Breast epithelium (tissue), 4 donors: ENCODE measurements around the gene ANGPTL1. TPM values are rescaled to one million over a fixed set of nuclear protein-coding genes. Genes with fewer than 3 reads are reported as not detected.

Experiments
- DNase-seq, 2 donors: peaks; one replicate each; pipeline ENCODE4 v3.0.0-alpha.2; 2019; ENCODE audit warnings: low spot score in 2 of 2
- H3K27ac ChIP-seq, 2 donors: fragments of 200-600 bp; sonication (generic) in 1 of 2; one replicate each; pipeline ENCODE4 v1.5.1; 2016 to 2019; ENCODE audit warnings: mild to moderate bottlenecking in 1 of 2
- H3K27me3 ChIP-seq, 2 donors: fragments of 200-600 bp; sonication (generic) in 1 of 2; one replicate each; pipeline versions ENCODE4 v1.5.1 to v1.6.0; 2017 to 2019; ENCODE audit warnings: control low read depth in 1 of 2, mild to moderate bottlenecking in 1 of 2
- H3K36me3 ChIP-seq: fragments of 200-600 bp; one replicate; pipeline ENCODE4 v1.5.1; 2019
- H3K4me1 ChIP-seq, 2 donors: fragments of 200-600 bp; sonication (generic); one replicate each; pipeline ENCODE4 v1.5.1; 2016 to 2019; ENCODE audit warnings: control low read depth in 1 of 2
- H3K4me3 ChIP-seq, 3 donors: fragments of 200-600 bp; sonication (generic); 1 replicate in 2 of 3; 2 replicates in 1 of 3; pipeline ENCODE4 v1.5.1; 2016 to 2019; ENCODE audit warnings: mild to moderate bottlenecking in 3 of 3, moderate library complexity in 2 of 3
- H3K9me3 ChIP-seq, 2 donors: fragments of 200-600 bp; sonication (generic) in 1 of 2; one replicate each; pipeline ENCODE4 v1.5.1; 2016 to 2019; ENCODE audit warnings: control low read depth in 1 of 2
- POLR2A ChIP-seq: fragments of 450-650 bp; IDR thresholded peaks from one replicate; pipeline ENCODE4 v1.6.1; 2016; ENCODE audit warnings: antibody characterized with exemption, mild to moderate bottlenecking, moderate library complexity
- POLR2AphosphoS5 ChIP-seq, 3 donors: sonication (generic); formaldehyde crosslinking; IDR thresholded peaks; one replicate each; pipeline ENCODE4 v1.6.1; 2017; ENCODE audit warnings: antibody characterized with exemption in 3 of 3
- intact Hi-C: fragments of 100-400 bp; cut with DNase I; formaldehyde crosslinking; loops from one replicate; pipeline ENCODE4 v1.15.1; 2023; ENCODE audit warnings: low total_unique reads
- total RNA-seq, 3 donors: library from RNA; depleted of rRNA; stranded (reverse); fragments of >200 nt; gene quantifications; one replicate each; pipeline ENCODE4 v1.1.0, GENCODE V29; 2016
- TF ChIP-seq, protein P1 (sequence below), 3 donors: fragments of 450-650 bp; IDR thresholded peaks; one replicate each; pipeline ENCODE4 v1.5.1; 2016 to 2017; ENCODE audit warnings: antibody characterized with exemption in 3 of 3, mild to moderate bottlenecking in 3 of 3, moderate library complexity in 3 of 3

ANGPTL1 gene
- total RNA-seq, 3 donors from 2014 or later = 25.2 to 137 (median 30.2) TPM

DNA sequence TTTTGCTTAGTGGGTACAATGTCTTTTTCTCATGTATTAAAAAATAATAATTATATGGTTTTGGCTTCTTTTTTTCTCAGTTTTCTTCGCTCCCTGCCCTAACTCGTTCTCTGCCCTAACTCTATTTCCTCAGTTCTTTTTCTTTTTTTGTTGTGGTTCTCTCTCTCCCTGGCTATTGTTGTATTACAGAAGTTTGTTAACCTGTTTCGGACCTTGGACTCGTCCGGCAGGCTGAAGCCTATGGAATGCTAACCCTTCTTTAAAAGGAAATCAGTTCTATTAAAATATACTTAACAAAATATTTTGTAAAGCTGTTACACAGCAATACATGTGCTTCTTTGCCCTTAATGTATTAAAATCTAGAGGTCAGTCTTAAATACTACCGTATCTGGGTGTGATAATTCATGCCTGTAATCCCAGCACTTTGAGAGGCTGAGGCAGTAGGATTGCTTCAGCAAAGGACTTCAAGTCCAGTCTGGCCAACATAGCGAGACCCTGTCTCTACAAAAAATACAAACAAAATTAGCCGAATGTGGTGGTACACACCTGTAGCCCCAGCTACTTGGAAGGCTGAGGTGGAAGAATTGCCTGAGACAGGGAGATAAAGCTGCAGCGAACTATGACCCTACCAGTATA, 64.1 kb downstream of the ANGPTL1 start:
- no peaks in the 10 kb centered on the region for H3K36me3 ChIP-seq
- no peak overlapping the region for H3K4me3 ChIP-seq
- no peaks in the 10 kb centered on the region for H3K9me3 ChIP-seq
- intact Hi-C loops = no loop called here
- DNase-seq = no peak
- H3K4me1 ChIP-seq = no peaks in the 10 kb centered on the region
- no peak for TF ChIP-seq POLR2A
- no peak for TF ChIP-seq POLR2AphosphoS5 (IDR thresholded peaks at IDR 0.05)
- TF ChIP-seq, protein P1, sequence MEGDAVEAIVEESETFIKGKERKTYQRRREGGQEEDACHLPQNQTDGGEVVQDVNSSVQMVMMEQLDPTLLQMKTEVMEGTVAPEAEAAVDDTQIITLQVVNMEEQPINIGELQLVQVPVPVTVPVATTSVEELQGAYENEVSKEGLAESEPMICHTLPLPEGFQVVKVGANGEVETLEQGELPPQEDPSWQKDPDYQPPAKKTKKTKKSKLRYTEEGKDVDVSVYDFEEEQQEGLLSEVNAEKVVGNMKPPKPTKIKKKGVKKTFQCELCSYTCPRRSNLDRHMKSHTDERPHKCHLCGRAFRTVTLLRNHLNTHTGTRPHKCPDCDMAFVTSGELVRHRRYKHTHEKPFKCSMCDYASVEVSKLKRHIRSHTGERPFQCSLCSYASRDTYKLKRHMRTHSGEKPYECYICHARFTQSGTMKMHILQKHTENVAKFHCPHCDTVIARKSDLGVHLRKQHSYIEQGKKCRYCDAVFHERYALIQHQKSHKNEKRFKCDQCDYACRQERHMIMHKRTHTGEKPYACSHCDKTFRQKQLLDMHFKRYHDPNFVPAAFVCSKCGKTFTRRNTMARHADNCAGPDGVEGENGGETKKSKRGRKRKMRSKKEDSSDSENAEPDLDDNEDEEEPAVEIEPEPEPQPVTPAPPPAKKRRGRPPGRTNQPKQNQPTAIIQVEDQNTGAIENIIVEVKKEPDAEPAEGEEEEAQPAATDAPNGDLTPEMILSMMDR (IDR thresholded peaks at IDR 0.05) = no peak
- no peak overlapping the region for H3K27ac ChIP-seq
- H3K27me3 ChIP-seq = no peaks in the 10 kb centered on the region

GRCh38 chr1:178802873-178803272, 68.0 kb downstream of the ANGPTL1 start:
- no peak overlapping the region for H3K27ac ChIP-seq
- no peaks in the 10 kb centered on the region for H3K4me1 ChIP-seq
- H3K4me3 ChIP-seq = no peak overlapping the region
- H3K9me3 ChIP-seq = no peaks in the 10 kb centered on the region
- DNase-seq = no peak
- TF ChIP-seq, protein P1 (IDR thresholded peaks at IDR 0.05) = no peak
- TF ChIP-seq POLR2AphosphoS5 (IDR thresholded peaks at IDR 0.05) (no peak), POLR2A (no peak)
- intact Hi-C loops = no loop called here
- H3K36me3 ChIP-seq = no peaks in the 10 kb centered on the region
- H3K27me3 ChIP-seq = no peaks in the 10 kb centered on the region

Other genes starting within 250 kb of the ANGPTL1 start
- 10 to 100 TPM in 2 of 3 donors, 1 to 10 TPM in 1; 4.8 to 45.2 (median 43.3) TPM for gene RALGPS2, start 145.8 kb downstream of the ANGPTL1 start, total RNA-seq
- gene FAM20B, start 154.8 kb upstream of the ANGPTL1 start, total RNA-seq = 10 to 100 TPM; 24.3 to 28.8 (median 28.0) TPM
- 10 to 100 TPM; 32.8 to 50.5 (median 35.6) TPM for gene TOR3A, start 211.0 kb upstream of the ANGPTL1 start, total RNA-seq